ENCODE data around the gene GPR146. TPM values are rescaled to one million over a fixed set of nuclear protein-coding genes. Genes with fewer than 3 reads are reported as not detected.
A peak's percentile ranks its signal among the peaks of the same experiment; 100 is the strongest.

GPR146 gene
- total RNA-seq, 1 donor from 2014 or later, result 1.3 TPM

DNA sequence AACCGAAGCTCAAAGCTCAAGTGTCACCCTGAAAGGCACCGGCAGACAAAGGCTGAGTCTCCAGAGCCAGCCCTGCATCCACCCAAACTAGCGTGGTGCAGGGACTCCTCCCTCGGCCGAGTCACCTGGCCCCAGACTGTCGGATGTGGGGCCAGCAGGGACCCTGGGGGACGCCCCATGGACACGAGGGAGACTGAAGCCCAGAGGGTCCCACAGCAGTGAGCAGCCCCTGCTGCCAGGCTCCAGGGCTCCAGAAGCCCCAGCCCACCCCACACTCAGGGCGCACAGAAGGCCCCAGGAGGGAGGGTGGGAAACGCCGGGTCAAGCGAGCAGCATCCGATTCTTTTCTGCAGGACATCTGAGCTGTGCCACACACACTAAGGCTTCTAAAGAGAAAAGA is 20.2 kb downstream of the GPR146 start:
- Histone ChIP-seq H3K4me3 (ENCODE audit: low read depth, low read length) (no peak overlapping the region), H3K36me3 (ENCODE audit: control insufficient read depth, insufficient read depth, low read length) (no peaks in the 10 kb centered on the region), H3K27me3 (ENCODE audit: control insufficient read depth, insufficient read depth, low read length) (no peaks in the 10 kb centered on the region)
- DNase-seq (ENCODE audit: low read depth) (no peak), FAIRE-seq (no peak)
- no peak for TF ChIP-seq CTCF (IDR thresholded peaks at IDR 0.05; ENCODE audit: insufficient read depth, low read length, severe bottlenecking)

- FAIRE-seq, result no peak
- TF ChIP-seq CTCF (IDR thresholded peaks at IDR 0.05; ENCODE audit: insufficient read depth, low read length, severe bottlenecking), result no peak
- no peak overlapping the region for H3K4me3 ChIP-seq (ENCODE audit: low read depth, low read length)
- no peaks in the 10 kb centered on the region for H3K27me3 ChIP-seq (ENCODE audit: control insufficient read depth, insufficient read depth, low read length)
- no peaks in the 10 kb centered on the region for H3K36me3 ChIP-seq (ENCODE audit: control insufficient read depth, insufficient read depth, low read length)
- no peak for DNase-seq (ENCODE audit: low read depth)
Measured at GRCh38 chr7:1065263-1065584, 20.9 kb downstream of the GPR146 start.

- FAIRE-seq (no peak), DNase-seq (ENCODE audit: low read depth) (peak; percentile 65)
- H3K27me3 ChIP-seq (ENCODE audit: control insufficient read depth, insufficient read depth, low read length), result no peaks in the 10 kb centered on the region
- peak; percentile 90 for TF ChIP-seq CTCF (IDR thresholded peaks at IDR 0.05; ENCODE audit: insufficient read depth, low read length, severe bottlenecking)
- peak overlapping the region; percentile 25 for H3K4me3 ChIP-seq (ENCODE audit: low read depth, low read length)
- no peaks in the 10 kb centered on the region for H3K36me3 ChIP-seq (ENCODE audit: control insufficient read depth, insufficient read depth, low read length)
Measured at GRCh38 chr7:1065585-1066241, 21.4 kb downstream of the GPR146 start.

- TF ChIP-seq CTCF (IDR thresholded peaks at IDR 0.05; ENCODE audit: insufficient read depth, low read length, severe bottlenecking), result no peak
- DNase-seq (ENCODE audit: low read depth) (no peak), FAIRE-seq (no peak)
- Histone ChIP-seq H3K27me3 (ENCODE audit: control insufficient read depth, insufficient read depth, low read length) (no peaks in the 10 kb centered on the region), H3K4me3 (ENCODE audit: low read depth, low read length) (peak overlapping the region; percentile 25), H3K36me3 (ENCODE audit: control insufficient read depth, insufficient read depth, low read length) (no peaks in the 10 kb centered on the region)
Measured at GRCh38 chr7:1066242-1066588, 21.9 kb downstream of the GPR146 start.

GRCh38 chr7:1068013-1068412 is 23.7 kb downstream of the GPR146 start:
- Histone ChIP-seq H3K36me3 (ENCODE audit: control insufficient read depth, insufficient read depth, low read length) (peaks cover 1% of the 10 kb centered on the region), H3K27me3 (ENCODE audit: control insufficient read depth, insufficient read depth, low read length) (no peaks in the 10 kb centered on the region), H3K4me3 (ENCODE audit: low read depth, low read length) (no peak overlapping the region)
- FAIRE-seq (no peak), DNase-seq (ENCODE audit: low read depth) (no peak)
- no peak for TF ChIP-seq CTCF (IDR thresholded peaks at IDR 0.05; ENCODE audit: insufficient read depth, low read length, severe bottlenecking)

DNA sequence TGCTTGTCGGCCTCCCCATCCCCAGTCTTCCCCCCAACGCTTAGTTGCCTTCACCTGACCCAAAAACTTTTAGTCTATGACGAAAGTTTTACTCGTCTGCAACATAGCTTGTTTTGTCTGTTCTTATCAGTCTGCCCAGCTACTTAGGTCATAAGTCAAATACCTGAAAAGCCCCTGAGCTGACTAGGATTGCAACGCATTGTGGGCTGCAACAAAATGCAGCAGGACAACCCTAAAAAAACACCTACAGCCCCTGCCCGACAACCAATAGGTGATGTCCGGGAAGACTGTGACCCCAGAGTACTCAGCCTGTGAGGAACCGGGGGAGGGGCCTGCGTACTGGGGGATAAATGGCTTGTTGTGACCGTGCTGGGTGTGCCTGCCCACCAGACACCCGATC is 24.3 kb downstream of the GPR146 start:
- DNase-seq (ENCODE audit: low read depth) (no peak), FAIRE-seq (no peak)
- TF ChIP-seq CTCF (IDR thresholded peaks at IDR 0.05; ENCODE audit: insufficient read depth, low read length, severe bottlenecking), result no peak
- no peak overlapping the region for H3K4me3 ChIP-seq (ENCODE audit: low read depth, low read length)
- peaks cover 1% of the 10 kb centered on the region for H3K36me3 ChIP-seq (ENCODE audit: control insufficient read depth, insufficient read depth, low read length)
- no peaks in the 10 kb centered on the region for H3K27me3 ChIP-seq (ENCODE audit: control insufficient read depth, insufficient read depth, low read length)
